ENCODE measurements around the gene KLHL25.

The KLHL25 gene

DNA sequence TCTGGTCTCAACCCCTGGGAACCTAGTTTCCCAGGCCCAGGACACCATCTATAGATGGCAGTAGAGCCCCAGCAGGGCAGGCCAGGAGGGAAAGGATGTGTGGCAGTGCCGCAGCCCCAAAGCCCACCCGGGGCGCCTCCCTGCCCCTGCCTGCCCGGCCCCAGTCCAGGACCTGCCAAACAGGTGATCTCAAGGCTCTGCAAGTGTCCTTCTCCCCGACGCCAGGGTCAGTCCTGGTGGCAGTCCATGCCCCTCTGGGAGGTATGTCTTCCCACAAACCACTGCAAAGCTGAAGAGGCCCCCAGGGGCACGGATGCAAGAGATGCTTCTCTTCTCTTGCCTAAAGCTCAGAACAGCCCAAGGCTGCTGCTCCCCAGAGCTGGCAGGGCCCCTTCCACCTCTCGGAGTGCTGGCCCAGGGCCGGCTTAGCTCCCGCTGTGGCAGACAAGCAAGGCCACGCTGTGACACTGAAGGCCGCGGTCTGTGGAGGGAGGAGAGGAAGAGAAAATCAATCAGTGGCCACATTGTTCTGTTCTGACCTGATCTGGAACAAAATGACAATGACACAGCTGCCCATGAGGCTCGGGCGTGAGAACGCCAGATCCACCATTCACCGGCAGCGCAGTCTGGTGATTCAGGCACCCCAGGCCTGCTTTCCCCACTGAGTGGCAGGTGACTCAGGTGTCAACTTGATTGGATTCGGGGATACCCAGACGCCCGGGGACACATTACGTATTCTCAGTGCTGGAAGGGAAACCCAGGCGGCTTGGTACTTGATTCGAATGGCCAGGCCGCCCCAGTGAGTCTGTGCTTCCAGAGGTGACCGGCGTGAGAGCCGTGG is 34.0 kb downstream of the KLHL25 start:
- DNase-seq = no peak

DNA sequence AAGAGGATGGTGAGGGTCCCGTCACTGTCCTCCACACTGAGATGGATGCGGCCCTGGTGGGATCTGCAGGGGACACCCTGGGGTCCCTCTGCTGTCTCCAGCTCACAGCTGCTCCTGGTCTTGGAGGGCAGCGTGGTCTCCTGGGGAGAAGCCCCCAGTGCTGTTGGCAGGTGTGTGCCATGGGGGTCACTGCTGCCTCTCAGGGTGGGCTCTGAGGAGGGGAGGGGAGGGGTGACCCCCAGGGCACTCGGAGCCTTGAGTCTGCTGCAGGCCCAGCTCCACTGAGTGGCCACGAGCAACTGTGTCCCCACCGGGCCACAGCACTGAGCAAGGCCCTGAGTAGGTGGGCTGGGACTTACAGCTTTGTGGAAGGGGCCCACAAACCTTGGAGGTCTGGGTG is 34.7 kb downstream of the KLHL25 start:
- no peak for DNase-seq

DNA sequence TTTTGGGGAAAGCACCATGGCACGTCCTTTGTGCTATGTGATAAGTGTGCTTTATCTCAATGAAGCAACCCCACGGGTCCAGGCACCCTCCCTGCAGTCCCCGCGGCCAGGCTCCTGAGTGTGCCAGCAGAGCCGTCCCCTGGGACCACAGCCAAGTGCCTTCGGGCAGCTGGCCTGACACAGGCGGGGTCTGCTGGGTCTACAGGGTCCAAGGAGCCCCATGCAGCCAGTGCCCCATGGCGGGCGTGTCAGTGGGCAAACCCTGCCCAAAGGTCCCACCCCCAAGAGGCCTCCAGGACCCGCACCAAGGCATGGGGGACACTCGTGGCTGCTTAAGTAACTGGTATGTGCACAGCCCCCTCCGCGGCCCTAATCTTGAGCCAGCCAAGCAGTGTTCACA is 35.3 kb downstream of the KLHL25 start:
- no peak for DNase-seq

DNA sequence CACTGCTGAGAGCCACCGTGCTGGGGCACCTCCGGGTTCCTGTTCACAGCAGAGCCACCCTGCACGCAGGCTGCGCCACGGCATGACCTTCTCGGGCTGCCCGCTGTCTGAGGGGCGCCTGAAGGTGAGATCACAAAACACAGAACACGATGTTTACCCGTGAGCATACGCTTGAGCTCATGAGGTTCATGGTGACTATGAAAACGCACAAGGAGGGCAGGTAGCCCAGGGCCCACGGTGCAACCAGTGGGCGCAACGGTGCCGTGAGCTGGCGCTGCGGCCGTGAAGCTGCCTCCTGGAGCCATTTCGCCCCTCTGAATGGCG is 36.1 kb downstream of the KLHL25 start:
- no peak for DNase-seq

DNA sequence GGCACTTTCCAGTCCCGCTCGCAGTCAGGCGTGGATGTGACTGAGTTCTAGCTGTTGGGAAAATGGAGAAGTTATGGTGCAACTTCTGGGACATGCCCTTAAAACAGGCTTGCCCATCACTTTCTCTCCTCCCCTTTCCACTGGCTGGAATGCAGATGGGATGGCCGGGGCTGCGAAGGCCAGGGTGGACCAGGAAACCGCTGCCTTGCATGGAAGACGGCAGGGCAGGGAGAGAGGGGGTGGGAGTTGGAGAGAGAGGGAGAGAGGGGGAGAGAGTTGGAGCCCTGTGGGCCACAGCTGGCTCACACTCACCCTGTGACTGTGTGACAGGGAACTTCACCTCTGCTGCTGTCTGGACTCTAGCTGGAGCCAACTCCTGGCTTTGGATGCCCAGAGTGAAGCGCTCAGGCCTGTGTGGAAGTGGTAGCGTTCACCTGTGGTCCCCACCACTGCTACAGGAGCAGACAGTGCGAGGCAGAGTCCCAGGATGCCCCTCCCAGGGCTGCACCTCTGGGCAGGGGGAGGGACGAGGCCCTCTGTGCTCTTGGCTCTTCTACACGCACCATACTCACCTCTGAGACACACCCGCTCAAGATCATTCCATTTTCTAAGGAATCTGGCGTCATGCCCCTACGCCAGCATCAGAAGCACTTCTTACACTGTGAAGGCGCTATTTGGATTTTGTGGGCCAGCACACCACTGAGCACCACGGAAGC is 36.6 kb downstream of the KLHL25 start:
- DNase-seq = no peak

DNA sequence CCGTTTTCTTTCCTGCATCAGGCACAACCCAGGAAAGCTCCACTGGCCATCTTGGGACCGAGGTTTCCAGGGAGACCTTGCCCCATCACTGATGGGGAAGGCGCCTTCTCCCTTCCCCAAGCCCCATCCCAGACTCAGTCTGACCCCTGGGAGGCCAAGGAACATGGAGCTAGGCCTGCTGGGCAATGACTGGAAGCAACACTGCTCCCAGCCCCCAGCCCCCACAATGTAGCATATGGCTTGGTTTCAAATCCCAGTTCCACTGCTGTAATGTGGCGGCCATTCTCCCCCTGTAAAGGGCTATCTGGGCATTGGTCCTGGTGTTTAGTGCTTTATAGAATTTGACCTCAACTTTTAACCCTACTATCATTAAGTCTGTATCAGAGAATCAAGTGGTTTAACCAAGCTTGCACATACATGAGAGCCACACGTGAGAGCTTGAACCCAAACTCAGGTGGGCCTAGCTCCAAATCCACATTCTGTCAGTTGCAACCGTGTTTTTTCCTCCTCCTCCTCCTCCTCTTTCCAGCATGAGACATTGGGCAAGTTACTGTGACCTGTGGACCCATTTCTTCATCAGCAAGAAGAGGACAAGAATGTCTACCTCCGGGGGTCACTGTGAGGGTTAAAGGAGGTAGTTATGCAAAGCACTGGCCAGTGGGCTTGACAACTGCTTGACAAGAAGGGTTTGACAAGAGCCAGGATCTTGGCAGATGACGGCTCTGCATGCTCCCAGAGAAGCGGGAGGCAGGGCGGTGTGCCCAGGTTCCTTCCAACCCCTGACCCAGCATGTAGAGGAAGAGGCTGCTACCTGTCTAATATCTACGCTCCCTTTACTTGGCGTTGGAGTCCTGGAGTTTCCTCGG is 37.4 kb downstream of the KLHL25 start:
- no peak for DNase-seq

DNA sequence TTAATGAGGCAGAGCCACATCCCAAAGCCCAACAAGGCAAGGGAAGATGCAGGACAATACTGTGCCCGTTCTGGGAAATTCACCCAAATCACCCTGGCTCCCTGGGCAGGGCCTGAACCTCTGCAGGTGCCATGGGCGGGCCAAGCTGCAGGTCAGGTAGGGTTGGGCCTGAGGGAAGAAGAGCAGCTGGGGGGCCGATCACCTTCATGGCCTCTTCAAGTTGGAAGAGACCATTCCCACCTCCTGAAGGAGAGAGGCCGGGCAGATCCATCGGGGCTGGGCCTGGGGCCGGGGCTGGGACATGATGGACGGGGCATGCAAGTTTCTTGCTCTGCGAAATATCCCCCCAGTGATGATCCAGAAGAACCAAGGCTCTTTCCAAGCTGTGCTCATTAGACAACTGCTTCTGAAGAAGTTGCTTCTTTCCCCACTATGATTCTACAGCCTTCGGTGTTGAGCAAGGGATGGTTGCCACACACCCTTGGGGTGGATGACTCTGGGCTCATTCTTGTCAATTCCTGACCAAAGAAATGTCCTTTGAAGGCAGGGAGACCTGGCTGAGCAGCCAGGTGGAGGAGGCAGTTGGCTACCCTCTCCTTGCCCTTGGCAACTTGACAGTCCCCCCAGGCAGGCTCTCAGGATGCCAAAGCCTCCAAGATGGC is 38.2 kb downstream of the KLHL25 start:
- DNase-seq = no peak

DNA sequence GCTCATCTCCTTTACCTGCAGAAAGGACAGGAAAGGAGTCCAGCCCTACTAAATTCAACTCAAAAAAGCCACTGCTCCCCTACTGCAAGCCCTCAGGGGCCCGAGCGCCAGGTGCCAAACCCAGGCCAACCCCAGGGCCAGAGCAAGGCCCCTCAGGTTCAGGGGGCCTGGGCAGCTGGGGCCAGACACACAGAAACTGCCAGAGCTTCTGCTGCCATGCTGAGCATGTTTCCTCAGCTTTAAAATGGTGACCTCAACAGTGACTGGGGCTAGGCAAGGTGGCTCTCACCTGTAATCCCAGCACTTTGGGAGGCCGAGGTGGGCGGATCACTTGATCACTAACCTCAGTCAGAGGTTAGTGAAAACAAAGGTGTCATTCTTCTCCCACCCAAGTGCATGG is 38.8 kb downstream of the KLHL25 start:
- DNase-seq = no peak

DNA sequence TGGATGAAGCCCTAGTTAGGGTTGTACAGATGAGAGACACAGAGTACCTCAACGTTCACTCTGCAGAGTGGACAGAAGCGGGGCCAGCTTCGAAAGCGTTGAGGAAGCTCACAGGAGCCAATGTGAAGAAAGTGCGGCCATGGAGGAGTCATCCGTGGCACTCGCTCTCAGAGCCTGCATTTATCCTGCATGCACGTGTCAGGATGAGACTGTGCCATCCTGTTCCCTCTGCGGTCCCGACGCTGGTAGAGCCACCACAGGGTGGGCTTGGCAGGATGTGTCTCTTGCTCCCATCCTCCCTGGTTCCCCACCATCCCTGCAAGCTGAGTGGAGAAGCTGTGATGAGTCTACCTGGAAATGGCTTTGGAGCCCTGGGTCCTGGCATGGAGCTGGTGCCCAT is 39.3 kb downstream of the KLHL25 start:
- no peak for DNase-seq

DNA sequence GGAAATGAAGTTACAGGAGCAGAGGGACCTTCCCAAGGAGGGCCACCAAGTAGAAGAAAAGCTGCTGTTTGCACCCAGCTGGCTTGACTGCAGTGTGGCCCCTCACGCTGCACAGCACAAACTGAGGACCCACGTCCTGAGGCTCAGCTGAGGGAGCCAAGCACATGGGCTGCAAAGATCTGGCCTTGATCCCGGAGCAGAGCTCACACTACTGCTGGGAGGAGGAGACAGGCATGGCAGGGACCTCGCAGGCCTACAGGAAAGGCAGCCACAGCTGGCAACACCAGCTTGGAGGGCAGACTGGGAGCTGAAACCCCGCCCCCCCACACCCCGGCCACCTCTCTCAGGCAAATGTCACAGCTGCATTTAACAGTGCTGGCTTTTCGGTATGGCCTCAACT is 39.7 kb downstream of the KLHL25 start:
- no peak for DNase-seq

DNA sequence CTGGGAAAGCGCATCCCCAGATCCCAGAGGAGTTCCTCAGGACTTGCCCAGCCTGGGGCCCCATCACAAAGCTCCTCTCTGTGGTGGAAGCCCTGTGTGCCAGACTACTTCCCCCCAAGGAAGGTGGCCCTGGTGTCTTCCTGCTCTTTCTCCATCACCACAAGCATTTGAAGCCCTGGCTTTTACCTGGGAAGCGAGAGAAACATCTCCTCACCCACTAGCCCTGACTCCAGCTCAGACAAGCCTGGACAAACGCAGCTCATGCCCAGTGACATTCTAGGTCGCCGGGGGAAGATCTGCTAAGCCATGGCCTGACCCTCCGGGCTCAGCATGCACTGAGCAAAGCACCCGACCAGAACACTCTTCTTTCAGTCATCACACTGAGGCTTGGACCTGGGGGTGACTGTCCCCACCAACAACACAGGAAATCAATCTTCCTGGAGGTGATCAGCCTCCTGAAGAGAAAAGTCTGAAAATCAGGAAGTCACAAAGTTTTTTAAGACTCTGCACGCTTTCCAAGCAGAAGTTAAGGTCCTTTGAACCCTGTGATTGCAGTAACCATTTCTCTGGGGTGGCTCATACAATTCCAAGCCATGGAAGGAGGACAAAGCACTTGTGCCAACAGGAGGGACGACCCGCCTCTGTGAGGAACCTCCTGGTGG is 40.8 kb downstream of the KLHL25 start:
- no peak for DNase-seq

DNA sequence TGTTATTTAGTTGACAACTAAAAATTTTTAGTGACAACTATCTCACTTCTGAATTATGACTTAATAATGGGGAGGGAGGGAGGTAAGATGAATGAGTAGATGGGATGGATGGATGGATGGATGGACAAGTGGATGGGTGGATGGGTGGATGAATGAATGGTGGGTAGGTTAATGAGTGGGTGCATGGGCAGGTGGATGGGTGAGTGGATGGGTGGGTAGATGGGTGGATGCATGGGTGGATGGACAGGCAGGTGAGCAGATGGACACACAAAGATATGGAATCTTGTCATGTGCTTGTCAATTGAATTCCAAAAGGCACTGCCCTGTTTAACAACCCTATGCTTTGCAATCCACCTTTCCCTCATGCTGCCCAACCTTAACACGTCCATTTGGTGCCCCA is 41.5 kb downstream of the KLHL25 start:
- DNase-seq = no peak

DNA sequence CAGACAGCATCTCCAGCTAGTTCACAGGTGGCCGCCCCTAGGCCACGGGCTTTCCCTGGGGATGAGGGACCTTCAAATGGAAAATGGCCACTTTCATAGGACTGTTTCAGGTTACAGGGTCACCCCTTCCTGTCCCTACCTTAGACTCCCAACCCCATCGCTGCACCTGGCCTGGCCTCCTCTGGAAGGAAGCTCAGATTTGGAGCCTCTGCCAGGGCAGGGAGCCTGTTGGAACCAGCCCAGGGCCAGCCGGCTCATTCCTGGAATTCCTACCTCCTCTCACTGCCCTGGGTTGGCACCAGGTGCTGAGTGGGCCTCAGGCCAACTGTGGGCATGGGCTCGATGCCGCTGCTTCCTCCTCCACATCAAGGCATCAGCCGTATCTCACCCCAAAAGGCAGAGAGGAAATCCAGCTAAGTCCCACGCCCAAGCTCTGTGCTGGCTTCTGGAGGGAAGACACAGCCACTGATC is 42.2 kb downstream of the KLHL25 start:
- DNase-seq = no peak

DNA sequence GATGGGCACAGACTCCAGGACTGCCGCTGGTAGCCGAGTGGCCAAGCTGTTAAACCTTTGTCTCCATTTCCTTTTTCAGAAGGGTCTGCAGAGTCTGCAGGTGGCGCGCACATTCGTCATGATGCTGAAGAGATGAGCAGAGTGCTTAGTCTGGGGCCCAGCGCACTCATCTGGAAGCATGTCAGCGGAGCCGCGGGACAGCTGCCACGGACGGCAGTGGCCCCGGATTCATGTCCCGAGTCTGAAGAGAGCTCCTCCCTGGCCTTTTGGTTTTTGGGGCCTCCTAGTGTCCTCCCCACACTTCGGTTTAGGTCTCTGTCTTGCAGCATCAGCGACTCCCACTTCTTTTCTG is 42.6 kb downstream of the KLHL25 start:
- no peak for DNase-seq

DNA sequence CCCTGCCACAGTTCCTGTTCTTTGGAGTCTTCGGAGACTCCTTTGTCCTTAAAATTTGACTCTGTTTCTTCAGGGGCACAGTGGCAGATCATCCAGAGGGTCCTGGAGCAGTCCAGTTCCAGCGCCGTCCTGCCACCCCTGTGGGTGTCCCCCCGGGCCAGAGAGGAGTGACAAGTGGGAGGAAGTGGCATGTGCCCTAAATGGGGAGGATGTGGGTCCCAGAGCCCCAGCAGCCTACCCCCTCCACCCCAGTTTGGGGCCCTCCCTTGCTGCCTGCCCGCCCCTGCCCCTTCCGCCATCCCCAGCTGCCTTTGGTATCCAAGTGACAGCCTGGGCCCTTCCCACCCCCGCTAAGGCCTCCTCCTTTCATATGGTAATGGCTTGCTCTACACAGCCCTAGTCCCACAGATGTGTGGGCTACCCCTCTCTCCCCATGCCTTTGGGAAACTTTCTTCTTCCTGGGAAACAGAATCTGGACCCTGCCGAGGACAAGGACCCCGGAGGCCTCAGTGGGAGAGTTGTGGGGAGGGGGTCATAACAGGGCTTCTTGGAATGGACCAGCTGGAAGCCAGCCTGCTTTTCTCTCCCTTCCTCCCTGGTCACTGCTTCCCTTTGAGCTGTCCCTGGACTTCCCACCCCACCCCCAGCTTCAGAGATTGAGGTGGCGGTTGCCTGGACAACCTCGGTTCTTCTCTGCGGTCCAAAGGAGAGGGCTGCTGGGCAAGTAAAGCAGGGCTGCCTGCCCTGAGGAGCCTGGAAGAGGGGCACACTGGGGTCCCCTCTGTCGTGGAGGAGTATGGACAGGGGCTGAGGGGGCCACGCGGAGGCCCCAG is 43.2 kb downstream of the KLHL25 start:
- no peak for DNase-seq

DNA sequence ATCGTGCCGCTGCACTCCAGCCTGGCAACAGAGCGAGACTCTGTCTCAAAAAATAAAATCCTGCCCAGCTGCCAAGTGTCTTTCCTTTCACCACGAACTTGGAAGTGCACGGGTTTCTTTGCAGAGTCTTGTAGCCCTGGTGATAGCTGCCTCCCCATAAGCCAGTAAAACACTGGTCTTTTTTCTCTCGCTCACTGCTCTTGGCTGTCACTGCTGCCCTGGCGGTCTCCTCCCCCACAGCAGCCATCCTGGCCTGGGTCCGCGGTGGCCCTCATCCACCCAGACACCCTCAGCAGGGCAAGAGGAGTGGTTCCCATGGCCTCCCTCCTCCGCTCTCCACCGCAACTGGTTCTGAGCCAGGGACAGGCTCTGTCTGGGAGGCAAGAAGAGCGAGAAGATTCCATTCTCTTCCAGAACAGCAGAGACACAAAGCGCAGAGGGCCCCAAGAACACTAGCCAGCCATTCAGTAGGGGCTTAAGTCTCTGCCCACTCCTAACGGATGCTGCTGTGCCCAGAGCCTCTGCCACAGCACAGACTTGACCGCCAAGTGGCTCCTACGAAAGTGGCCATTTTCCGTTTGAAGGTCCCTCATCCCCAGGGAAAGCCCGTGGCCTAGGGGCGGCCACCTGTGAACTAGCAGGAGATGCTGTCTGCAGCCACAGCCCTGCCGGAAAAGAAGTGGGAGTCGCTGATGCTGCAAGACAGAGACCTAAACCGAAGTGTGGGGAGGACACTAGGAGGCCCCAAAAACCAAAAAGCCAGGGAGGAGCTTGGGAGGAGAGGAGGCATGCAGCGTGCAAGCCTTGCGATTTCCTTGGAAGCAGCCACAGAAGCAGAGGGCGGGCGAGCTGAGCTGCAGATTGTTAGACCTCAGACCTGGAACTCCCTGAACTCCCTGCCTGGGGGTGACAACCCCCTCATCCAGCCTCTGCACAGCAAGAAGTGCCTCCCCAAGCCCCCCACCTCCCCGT is 44.1 kb downstream of the KLHL25 start:
- no peak for DNase-seq

DNA sequence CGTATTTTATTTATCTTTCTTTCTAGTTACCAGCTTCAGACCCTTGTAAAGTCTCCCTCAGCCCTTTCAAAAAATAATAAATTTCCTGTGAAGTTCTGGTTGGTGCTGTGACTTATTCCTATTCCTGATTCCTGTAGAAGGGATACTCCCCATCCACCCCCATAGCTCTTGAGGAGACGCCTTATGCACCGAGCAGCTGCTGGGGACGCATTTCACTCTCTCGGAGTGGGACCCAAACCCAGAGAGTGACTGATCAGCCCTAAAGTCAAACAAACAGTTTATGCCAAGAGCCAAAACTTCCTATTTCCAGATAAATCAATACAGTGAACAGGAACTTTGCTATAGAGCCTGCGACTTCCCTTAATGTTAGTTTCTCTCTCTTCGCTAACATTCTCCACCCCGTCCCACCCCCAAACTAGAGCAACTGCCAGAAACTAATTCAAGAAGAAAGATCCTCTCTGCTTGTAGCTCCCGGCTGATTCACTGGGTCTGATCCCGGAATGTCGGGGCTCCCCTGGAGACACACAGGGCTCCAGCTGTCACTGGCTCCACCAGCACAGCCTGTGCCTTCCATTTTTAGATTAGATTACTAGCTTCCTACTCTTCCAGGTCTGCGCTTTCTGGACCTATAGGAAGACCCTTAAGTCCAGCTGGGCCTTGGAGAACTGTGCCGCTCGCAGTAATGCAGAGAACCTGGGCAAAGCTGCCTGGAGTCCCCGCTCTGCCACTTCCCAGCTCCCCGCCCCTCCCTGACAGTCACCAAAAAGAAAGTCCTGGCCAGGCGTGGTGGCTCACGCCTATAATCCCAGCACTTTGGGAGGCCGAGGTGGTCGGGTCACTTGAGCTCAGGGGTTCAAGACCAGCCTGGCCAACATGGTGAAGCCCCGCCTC is 45.2 kb downstream of the KLHL25 start:
- no peak for DNase-seq

DNA sequence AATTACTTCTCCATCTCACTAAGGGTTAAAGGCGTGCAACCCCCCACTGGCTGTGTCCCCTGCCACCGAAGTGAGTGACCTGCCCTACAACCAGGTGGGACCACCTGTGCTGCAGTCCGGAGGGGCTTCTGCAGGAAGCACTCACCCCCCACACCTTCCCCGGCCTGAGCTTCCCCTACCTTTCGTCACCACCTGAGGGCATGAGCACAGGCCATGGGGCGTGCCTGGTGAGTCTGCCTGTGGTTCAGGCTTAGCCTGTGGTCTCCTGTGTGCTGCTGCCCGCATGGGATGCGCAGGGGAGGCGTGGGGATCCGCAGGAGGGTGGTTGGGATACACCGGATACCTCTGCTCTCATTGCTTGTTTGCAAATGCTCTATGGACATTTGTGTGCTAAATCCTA is 46.0 kb downstream of the KLHL25 start:
- no peak for DNase-seq

DNA sequence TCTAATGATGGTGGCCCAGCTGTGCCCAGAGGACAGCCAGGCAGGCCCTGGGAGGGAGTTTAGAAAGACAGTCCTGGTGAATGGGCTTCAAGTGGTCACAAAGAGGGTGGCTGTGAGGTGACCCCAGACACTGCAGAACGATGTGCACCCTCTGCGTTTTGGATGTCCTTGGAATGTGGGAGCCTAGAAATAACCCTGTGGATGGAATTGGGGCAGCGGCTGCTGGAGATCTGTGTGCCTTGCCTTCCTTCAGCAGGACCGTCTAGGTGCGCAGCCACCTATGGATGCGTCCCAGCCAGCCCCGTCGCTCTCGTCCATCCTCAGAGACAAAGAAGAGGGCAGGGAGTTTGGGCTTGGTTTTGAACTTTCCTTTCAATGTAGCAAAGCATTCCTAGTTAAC is 46.5 kb downstream of the KLHL25 start:
- no peak for DNase-seq
